Neural cell (in vitro differentiated cells): Measurements from ENCODE around the gene IPO13. TPM values are rescaled to one million over a fixed set of nuclear protein-coding genes. Genes with fewer than 3 reads are reported as not detected.

Source experiments
- H2AFZ ChIP-seq: fragments of 200-600, 300-800 bp; sonication (generic), shearing (Covaris generic); 2 replicates; pipeline ENCODE4 v1.6.0; 2014; ENCODE audit warnings: low read depth, mild to moderate bottlenecking, antibody characterized with exemption, low read length, moderate library complexity
- H3F3A ChIP-seq: fragments of 200-600 bp; shearing (Covaris generic); 2 replicates; pipeline ENCODE4 v1.6.1; 2016; ENCODE audit warnings: mild to moderate bottlenecking, moderate library complexity, mixed read lengths, antibody characterized with exemption, low read length; ENCODE audit not compliant: insufficient read depth, poor library complexity, severe bottlenecking
- H3K27ac ChIP-seq: fragments of 200-600, 300-800 bp; sonication (generic), shearing (Covaris generic); 2 replicates; pipeline ENCODE4 v1.5.1; 2014; ENCODE audit warnings: mild to moderate bottlenecking, low read length, moderate library complexity
- H3K27me3 ChIP-seq: fragments of 300-800, 200-600 bp; sonication (generic), shearing (Covaris generic); 2 replicates; pipeline ENCODE4 v1.6.0; 2014; ENCODE audit warnings: mild to moderate bottlenecking, low read depth, low read length, moderate library complexity; ENCODE audit not compliant: insufficient read depth
- H3K36me3 ChIP-seq: fragments of 300-800, 200-600 bp; sonication (generic), shearing (Covaris generic); 2 replicates; pipeline ENCODE4 v1.5.1; 2014; ENCODE audit warnings: mild to moderate bottlenecking, antibody characterized with exemption, low read length, moderate library complexity; ENCODE audit not compliant: insufficient read depth
- H3K4me2 ChIP-seq: fragments of 300-800, 200-600 bp; sonication (generic), shearing (Covaris generic); 2 replicates; pipeline ENCODE4 v1.6.0; 2014; ENCODE audit warnings: mild to moderate bottlenecking, low read length
- H3K4me3 ChIP-seq: fragments of 300-800, 200-600 bp; sonication (generic), shearing (Covaris generic); 2 replicates; pipeline ENCODE4 v1.5.1; 2014; ENCODE audit warnings: mild to moderate bottlenecking, low read length, moderate library complexity
- H3K79me2 ChIP-seq: fragments of 200-600 bp; shearing (Covaris generic); replicated peaks from 2 replicates; pipeline ENCODE4 v1.6.0; 2014; ENCODE audit warnings: mild to moderate bottlenecking, low read length, moderate library complexity; ENCODE audit not compliant: insufficient read depth
- H3K9ac ChIP-seq: fragments of 300-800, 200-600 bp; sonication (generic), shearing (Covaris generic); 2 replicates; pipeline ENCODE4 v1.6.1; 2016; ENCODE audit warnings: mild to moderate bottlenecking, low read length, mixed read lengths
- H3K9me2 ChIP-seq: fragments of 200-600 bp; shearing (Covaris generic); 2 replicates; pipeline ENCODE4 v1.6.1; 2016; ENCODE audit warnings: mild to moderate bottlenecking, low read length, mixed read lengths; ENCODE audit not compliant: insufficient read depth
- H3K9me3 ChIP-seq: fragments of 200-600, 300-800 bp; sonication (generic), shearing (Covaris generic); 2 replicates; pipeline ENCODE4 v1.6.1; 2016; ENCODE audit warnings: mild to moderate bottlenecking, mixed run types, low read length, moderate library complexity, mixed read lengths
- H4K20me1 ChIP-seq: fragments of 200-600 bp; shearing (Covaris generic); 2 replicates; pipeline ENCODE4 v1.6.1; 2016; ENCODE audit warnings: mild to moderate bottlenecking, mixed run types; ENCODE audit not compliant: insufficient read depth
- EP300 ChIP-seq: fragments of 450-650 bp; conservative IDR thresholded peaks from 2 replicates; pipeline ENCODE4 v1.6.1; 2014; ENCODE audit warnings: antibody characterized with exemption, mild to moderate bottlenecking, moderate library complexity; ENCODE audit not compliant: poor library complexity, severe bottlenecking
- EZH2 ChIP-seq: fragments of 200-600, 300-800 bp; shearing (Covaris generic), sonication (generic); IDR thresholded peaks from 2 replicates; pipeline ENCODE4 v1.6.1; 2014; ENCODE audit warnings: antibody characterized with exemption, low read length, borderline replicate concordance, mild to moderate bottlenecking; ENCODE audit not compliant: insufficient read depth, poor library complexity, severe bottlenecking
- MXI1 ChIP-seq: fragments of 450-650 bp; conservative IDR thresholded peaks from 2 replicates; pipeline ENCODE4 v1.6.1; 2014; ENCODE audit warnings: antibody characterized with exemption, mild to moderate bottlenecking; ENCODE audit not compliant: poor library complexity, severe bottlenecking
- POLR2AphosphoS5 ChIP-seq: IDR thresholded peaks from 2 replicates; pipeline ENCODE4 v1.6.1; 2012
- RAD21 ChIP-seq: fragments of 450-650 bp; conservative IDR thresholded peaks from 2 replicates; pipeline ENCODE4 v1.6.1; 2014; ENCODE audit warnings: antibody characterized with exemption, mild to moderate bottlenecking, moderate library complexity
- SMC3 ChIP-seq: fragments of 450-650 bp; conservative IDR thresholded peaks from 2 replicates; pipeline ENCODE4 v1.6.1; 2014; ENCODE audit warnings: antibody characterized with exemption, mild to moderate bottlenecking, moderate library complexity; ENCODE audit not compliant: poor library complexity
- TAF1 ChIP-seq: IDR thresholded peaks from 2 replicates; pipeline ENCODE4 v1.6.1; 2012; ENCODE audit warnings: low read depth
- polyA plus RNA-seq: library from polyadenylated mRNA; depleted of rRNA; stranded (reverse); fragments of >200 nt; gene quantifications from 2 replicates; pipeline ENCODE4 v1.2.3, GENCODE V29; 2014
- TF ChIP-seq, protein P1 (sequence below): fragments of 450-650 bp; IDR thresholded peaks from 2 replicates; pipeline ENCODE4 v1.5.1; 2014; ENCODE audit warnings: antibody characterized with exemption, mild to moderate bottlenecking, moderate library complexity; ENCODE audit not compliant: poor library complexity, severe bottlenecking
- TF ChIP-seq, protein P2 (sequence below): IDR thresholded peaks from 2 replicates; pipeline ENCODE4 v1.6.1; 2012; ENCODE audit warnings: borderline replicate concordance

The IPO13 gene
- polyA plus RNA-seq, 1 donor from 2014 or later = 29.8 TPM

DNA sequence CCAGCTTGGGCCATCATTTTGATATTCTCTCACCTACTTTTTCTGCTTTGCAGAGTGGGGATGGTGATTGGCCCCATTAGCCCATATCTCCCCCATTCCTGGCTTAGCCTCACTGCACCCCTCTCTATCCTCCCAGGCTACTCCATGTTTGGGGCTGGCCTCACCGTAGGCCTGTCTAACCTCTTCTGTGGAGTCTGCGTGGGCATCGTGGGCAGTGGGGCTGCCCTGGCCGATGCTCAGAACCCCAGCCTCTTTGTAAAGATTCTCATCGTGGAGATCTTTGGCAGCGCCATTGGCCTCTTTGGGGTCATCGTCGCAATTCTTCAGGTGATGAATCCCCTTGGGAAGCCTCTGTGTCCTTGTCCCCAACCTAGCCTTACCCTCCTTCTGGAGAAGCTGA is 30.1 kb downstream of the IPO13 start:
- no peak overlapping the region for H3K4me2 ChIP-seq
- H2AFZ ChIP-seq = no peak overlapping the region
- peak overlapping the region; percentile 94 for H3K4me3 ChIP-seq
- no peaks in the 10 kb centered on the region for H3F3A ChIP-seq
- no peak overlapping the region for H3K9ac ChIP-seq
- peaks cover 3% of the 10 kb centered on the region for H4K20me1 ChIP-seq
- no peaks in the 10 kb centered on the region for H3K9me2 ChIP-seq
- H3K36me3 ChIP-seq = no peaks in the 10 kb centered on the region
- H3K9me3 ChIP-seq = no peaks in the 10 kb centered on the region
- H3K27ac ChIP-seq = no peak overlapping the region
- TF ChIP-seq MXI1 (no peak), EZH2 (no peak), EP300 (no peak)
- peaks cover 40% of the 10 kb centered on the region for H3K79me2 ChIP-seq
- H3K27me3 ChIP-seq = no peaks in the 10 kb centered on the region

DNA sequence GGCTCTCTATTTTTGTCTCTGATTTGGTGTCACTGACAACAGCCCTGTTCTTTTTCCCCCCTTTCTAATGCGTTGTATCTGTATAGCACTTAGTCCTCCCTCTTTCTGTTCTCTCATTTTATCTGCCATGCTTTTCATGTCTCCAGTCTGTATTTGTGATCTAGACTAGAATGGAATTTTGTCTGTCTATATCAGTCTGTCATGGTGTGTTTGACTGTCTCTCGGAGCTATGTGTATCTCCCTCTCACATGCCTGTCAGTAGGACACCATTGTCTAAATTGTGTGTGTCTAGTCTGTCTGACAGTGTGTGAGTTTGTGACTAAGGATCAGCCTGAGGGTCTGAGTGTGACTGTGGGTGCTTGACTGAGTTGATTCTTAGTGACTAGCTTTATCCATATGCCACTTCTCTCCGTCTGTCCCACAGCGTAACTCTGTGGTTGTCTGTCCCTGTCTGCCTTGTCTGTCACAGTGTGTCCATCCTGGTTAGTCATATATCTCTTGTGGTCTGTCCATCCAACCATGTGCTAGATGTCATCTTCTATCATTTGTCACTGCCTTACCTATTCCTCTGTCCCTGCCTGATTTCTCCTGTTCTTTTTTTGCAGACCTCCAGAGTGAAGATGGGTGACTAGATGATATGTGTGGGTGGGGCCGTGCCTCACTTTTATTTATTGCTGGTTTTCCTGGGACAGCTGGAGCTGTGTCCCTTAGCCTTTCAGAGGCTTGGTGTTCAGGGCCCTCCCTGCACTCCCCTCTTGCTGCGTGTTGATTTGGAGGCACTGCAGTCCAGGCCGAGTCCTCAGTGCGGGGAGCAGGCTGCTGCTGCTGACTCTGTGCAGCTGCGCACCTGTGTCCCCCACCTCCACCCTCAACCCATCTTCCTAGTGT is 30.9 kb downstream of the IPO13 start:
- Histone ChIP-seq H3K79me2 (peaks cover 40% of the 10 kb centered on the region), H3K4me3 (peak overlapping the region; percentile 94), H2AFZ (no peak overlapping the region), H3K4me2 (no peak overlapping the region), H3K27ac (no peak overlapping the region), H3K9me3 (no peaks in the 10 kb centered on the region), H3K9me2 (no peaks in the 10 kb centered on the region), H4K20me1 (peaks cover 3% of the 10 kb centered on the region), H3F3A (no peaks in the 10 kb centered on the region), H3K9ac (peak overlapping the region; percentile 76), H3K27me3 (no peaks in the 10 kb centered on the region), H3K36me3 (no peaks in the 10 kb centered on the region)
- TF ChIP-seq POLR2AphosphoS5 = no peak
- no peak for TF ChIP-seq SMC3
- no peak for TF ChIP-seq EP300
- TF ChIP-seq, protein P1, sequence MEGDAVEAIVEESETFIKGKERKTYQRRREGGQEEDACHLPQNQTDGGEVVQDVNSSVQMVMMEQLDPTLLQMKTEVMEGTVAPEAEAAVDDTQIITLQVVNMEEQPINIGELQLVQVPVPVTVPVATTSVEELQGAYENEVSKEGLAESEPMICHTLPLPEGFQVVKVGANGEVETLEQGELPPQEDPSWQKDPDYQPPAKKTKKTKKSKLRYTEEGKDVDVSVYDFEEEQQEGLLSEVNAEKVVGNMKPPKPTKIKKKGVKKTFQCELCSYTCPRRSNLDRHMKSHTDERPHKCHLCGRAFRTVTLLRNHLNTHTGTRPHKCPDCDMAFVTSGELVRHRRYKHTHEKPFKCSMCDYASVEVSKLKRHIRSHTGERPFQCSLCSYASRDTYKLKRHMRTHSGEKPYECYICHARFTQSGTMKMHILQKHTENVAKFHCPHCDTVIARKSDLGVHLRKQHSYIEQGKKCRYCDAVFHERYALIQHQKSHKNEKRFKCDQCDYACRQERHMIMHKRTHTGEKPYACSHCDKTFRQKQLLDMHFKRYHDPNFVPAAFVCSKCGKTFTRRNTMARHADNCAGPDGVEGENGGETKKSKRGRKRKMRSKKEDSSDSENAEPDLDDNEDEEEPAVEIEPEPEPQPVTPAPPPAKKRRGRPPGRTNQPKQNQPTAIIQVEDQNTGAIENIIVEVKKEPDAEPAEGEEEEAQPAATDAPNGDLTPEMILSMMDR = no peak
- no peak for TF ChIP-seq EZH2
- no peak for TF ChIP-seq MXI1
- TF ChIP-seq RAD21 = no peak
- no peak for TF ChIP-seq TAF1
- TF ChIP-seq, protein P2, sequence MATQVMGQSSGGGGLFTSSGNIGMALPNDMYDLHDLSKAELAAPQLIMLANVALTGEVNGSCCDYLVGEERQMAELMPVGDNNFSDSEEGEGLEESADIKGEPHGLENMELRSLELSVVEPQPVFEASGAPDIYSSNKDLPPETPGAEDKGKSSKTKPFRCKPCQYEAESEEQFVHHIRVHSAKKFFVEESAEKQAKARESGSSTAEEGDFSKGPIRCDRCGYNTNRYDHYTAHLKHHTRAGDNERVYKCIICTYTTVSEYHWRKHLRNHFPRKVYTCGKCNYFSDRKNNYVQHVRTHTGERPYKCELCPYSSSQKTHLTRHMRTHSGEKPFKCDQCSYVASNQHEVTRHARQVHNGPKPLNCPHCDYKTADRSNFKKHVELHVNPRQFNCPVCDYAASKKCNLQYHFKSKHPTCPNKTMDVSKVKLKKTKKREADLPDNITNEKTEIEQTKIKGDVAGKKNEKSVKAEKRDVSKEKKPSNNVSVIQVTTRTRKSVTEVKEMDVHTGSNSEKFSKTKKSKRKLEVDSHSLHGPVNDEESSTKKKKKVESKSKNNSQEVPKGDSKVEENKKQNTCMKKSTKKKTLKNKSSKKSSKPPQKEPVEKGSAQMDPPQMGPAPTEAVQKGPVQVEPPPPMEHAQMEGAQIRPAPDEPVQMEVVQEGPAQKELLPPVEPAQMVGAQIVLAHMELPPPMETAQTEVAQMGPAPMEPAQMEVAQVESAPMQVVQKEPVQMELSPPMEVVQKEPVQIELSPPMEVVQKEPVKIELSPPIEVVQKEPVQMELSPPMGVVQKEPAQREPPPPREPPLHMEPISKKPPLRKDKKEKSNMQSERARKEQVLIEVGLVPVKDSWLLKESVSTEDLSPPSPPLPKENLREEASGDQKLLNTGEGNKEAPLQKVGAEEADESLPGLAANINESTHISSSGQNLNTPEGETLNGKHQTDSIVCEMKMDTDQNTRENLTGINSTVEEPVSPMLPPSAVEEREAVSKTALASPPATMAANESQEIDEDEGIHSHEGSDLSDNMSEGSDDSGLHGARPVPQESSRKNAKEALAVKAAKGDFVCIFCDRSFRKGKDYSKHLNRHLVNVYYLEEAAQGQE = no peak
